Measurements from ENCODE around the gene BLVRB. TPM values are rescaled to one million over a fixed set of nuclear protein-coding genes. Genes with fewer than 3 reads are reported as not detected.

BLVRB gene
- total and polyA plus RNA-seq, 10 of the 15 experiments (the other 5 are each of a cell fraction or from before 2014, with no cell fraction given) = 6.3 to 53.3 (median 27.8) TPM

GRCh38 chr19:40503320-40503695, 37.8 kb upstream of the BLVRB start:
- ChIA-PET POLR2A (no interaction called here), RAD21 (ENCODE audit: unreplicated experiment) (no interaction called here), SMC1A (ENCODE audit: uncharacterized antibody, unreplicated experiment) (no interaction called here), CTCF (no interaction called here)
- no peaks in the 10 kb centered on the region for H3K79me2 ChIP-seq (ENCODE audit: control insufficient read depth, insufficient read depth, low read length)
- no TSS peak for BruUV-seq (replicated peaks)
- H3K9ac ChIP-seq (ENCODE audit: control insufficient read depth, insufficient read depth, low read length) = no peak overlapping the region
- no peaks in the 10 kb centered on the region for H3K4me1 ChIP-seq (ENCODE audit: control insufficient read depth, insufficient read depth, low read length)
- TF ChIP-seq BRCA1 (IDR thresholded peaks at IDR 0.05; ENCODE audit: low read depth, low read length) (no peak), KAT2A (conservative IDR thresholded peaks at IDR 0.05; ENCODE audit: control insufficient read depth, low read depth, low read length) (no peak), CREB1 (IDR thresholded peaks at IDR 0.05; ENCODE audit: low read depth) (no peak), FOXM1 (IDR thresholded peaks at IDR 0.05; ENCODE audit: low read depth, low read length) (no peak), REST (IDR thresholded peaks at IDR 0.05; ENCODE audit: low read depth, low read length) (no peak), STAT3 (IDR thresholded peaks at IDR 0.05; ENCODE audit: low read depth, low read length) (no peak)
- TF ChIP-seq, protein P1, sequence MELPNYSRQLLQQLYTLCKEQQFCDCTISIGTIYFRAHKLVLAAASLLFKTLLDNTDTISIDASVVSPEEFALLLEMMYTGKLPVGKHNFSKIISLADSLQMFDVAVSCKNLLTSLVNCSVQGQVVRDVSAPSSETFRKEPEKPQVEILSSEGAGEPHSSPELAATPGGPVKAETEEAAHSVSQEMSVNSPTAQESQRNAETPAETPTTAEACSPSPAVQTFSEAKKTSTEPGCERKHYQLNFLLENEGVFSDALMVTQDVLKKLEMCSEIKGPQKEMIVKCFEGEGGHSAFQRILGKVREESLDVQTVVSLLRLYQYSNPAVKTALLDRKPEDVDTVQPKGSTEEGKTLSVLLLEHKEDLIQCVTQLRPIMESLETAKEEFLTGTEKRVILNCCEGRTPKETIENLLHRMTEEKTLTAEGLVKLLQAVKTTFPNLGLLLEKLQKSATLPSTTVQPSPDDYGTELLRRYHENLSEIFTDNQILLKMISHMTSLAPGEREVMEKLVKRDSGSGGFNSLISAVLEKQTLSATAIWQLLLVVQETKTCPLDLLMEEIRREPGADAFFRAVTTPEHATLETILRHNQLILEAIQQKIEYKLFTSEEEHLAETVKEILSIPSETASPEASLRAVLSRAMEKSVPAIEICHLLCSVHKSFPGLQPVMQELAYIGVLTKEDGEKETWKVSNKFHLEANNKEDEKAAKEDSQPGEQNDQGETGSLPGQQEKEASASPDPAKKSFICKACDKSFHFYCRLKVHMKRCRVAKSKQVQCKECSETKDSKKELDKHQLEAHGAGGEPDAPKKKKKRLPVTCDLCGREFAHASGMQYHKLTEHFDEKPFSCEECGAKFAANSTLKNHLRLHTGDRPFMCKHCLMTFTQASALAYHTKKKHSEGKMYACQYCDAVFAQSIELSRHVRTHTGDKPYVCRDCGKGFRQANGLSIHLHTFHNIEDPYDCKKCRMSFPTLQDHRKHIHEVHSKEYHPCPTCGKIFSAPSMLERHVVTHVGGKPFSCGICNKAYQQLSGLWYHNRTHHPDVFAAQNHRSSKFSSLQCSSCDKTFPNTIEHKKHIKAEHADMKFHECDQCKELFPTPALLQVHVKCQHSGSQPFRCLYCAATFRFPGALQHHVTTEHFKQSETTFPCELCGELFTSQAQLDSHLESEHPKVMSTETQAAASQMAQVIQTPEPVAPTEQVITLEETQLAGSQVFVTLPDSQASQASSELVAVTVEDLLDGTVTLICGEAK (IDR thresholded peaks at IDR 0.05; ENCODE audit: borderline replicate concordance) = no peak
- TF ChIP-seq, protein P2, sequence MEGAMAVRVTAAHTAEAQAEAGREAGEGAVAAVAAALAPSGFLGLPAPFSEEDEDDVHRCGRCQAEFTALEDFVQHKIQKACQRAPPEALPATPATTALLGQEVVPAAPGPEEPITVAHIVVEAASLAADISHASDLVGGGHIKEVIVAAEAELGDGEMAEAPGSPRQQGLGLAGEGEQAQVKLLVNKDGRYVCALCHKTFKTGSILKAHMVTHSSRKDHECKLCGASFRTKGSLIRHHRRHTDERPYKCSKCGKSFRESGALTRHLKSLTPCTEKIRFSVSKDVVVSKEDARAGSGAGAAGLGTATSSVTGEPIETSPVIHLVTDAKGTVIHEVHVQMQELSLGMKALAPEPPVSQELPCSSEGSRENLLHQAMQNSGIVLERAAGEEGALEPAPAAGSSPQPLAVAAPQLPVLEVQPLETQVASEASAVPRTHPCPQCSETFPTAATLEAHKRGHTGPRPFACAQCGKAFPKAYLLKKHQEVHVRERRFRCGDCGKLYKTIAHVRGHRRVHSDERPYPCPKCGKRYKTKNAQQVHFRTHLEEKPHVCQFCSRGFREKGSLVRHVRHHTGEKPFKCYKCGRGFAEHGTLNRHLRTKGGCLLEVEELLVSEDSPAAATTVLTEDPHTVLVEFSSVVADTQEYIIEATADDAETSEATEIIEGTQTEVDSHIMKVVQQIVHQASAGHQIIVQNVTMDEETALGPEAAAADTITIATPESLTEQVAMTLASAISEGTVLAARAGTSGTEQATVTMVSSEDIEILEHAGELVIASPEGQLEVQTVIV (IDR thresholded peaks at IDR 0.05; ENCODE audit: borderline replicate concordance, partially characterized antibody) = no peak
- WGBS (ENCODE audit: insufficient coverage, insufficient replicate concordance, low lambda C conversion rate, missing lambda C conversion rate) = 36% methylated on average over 1 of the region's 1 CpG
- no peaks in the 10 kb centered on the region for H3K9me3 ChIP-seq (replicated peaks; ENCODE audit: control insufficient read depth, insufficient read depth, low read length)
- H3K4me2 ChIP-seq (ENCODE audit: control insufficient read depth, insufficient read depth) = no peak overlapping the region
- no peaks in the 10 kb centered on the region for H3K36me3 ChIP-seq (ENCODE audit: control insufficient read depth in 2 of 2, insufficient read depth in 2 of 2, low read length in 1 of 2)
- H3K27me3 ChIP-seq (replicated peaks in 1 of 2; ENCODE audit: control insufficient read depth in 2 of 2, insufficient read depth in 2 of 2, low read length in 1 of 2) = no peaks in the 10 kb centered on the region
- no peaks in the 10 kb centered on the region for H4K20me1 ChIP-seq (ENCODE audit: control insufficient read depth, insufficient read depth)
- H2AFZ ChIP-seq (ENCODE audit: control insufficient read depth, low read depth, low read length) = no peak overlapping the region
- ATAC-seq (no peak), DNase-seq (ENCODE audit: low read depth, low spot score) (no peak), FAIRE-seq (no peak)
- H3K27ac ChIP-seq (ENCODE audit: control insufficient read depth, insufficient read depth) = no peak overlapping the region
- no peak overlapping the region for H3K4me3 ChIP-seq
- in situ Hi-C loops (cut with MboI) = no loop called here
- intact Hi-C loops (cut with micrococcal nuclease; ENCODE audit: unreplicated experiment) = no loop called here

All from GM12878 (cell line).